PC-9 (cell line): ENCODE measurements around the gene OR14K1. TPM values are rescaled to one million over a fixed set of nuclear protein-coding genes. Genes with fewer than 3 reads are reported as not detected.

Experiments
- BruUV-seq: library from RNA; stranded (reverse); fragments of 400-500 nt; replicated peaks from 2 replicates; lab custom pipeline; 2021; lab: Mats Ljungman, UMichigan
- CTCF ChIA-PET: fragments of 300-600 bp; sonication (Branson Sonifier 250); formaldehyde crosslinking; loops from one replicate; lab custom pipeline; 2022; ENCODE audit warnings: antibody characterized with exemption; lab: Charles Lee
- POLR2A ChIA-PET: fragments of 300-600 bp; sonication (Branson Sonifier 250); formaldehyde crosslinking; loops from one replicate; lab custom pipeline; 2022; ENCODE audit warnings: antibody characterized with exemption; ENCODE audit not compliant: unreplicated experiment; lab: Charles Lee
- DNase-seq, 2 experiments: peaks; one replicate each; pipeline versions ENCODE4 v3.0.0 to v3.0.0-alpha.2; 2015 to 2022; ENCODE audit warnings: mixed read lengths in 1 of 2
- H2AFZ ChIP-seq: fragments of 200-600 bp; sonication (generic); 2 replicates; pipeline ENCODE4 v1.8.1; 2017; ENCODE audit warnings: antibody characterized with exemption
- H3F3A ChIP-seq: fragments of 200-600 bp; sonication (generic); 2 replicates; pipeline ENCODE4 v1.8.1; 2017; ENCODE audit warnings: antibody characterized with exemption, mild to moderate bottlenecking, low read depth; ENCODE audit not compliant: insufficient read depth
- H3K27ac ChIP-seq: fragments of 200-600 bp; sonication (generic); 2 replicates; pipeline ENCODE4 v1.6.1; 2016; ENCODE audit warnings: mixed run types
- H3K27me3 ChIP-seq: fragments of 200-600 bp; sonication (generic); 2 replicates; pipeline ENCODE4 v1.6.1; 2016; ENCODE audit warnings: low read depth, mixed run types; ENCODE audit not compliant: insufficient read depth
- H3K36me3 ChIP-seq: fragments of 200-600 bp; sonication (generic); 2 replicates; pipeline ENCODE4 v1.6.1; 2016; ENCODE audit warnings: low read depth, mixed run types
- H3K4me1 ChIP-seq: fragments of 200-600 bp; sonication (generic); replicated peaks from 2 replicates; pipeline ENCODE4 v1.6.1; 2016; ENCODE audit warnings: mixed run types; ENCODE audit not compliant: insufficient read depth
- H3K4me2 ChIP-seq: fragments of 200-600 bp; sonication (generic); 2 replicates; pipeline ENCODE4 v1.6.1; 2017; ENCODE audit warnings: mixed run types
- H3K4me3 ChIP-seq: fragments of 200-600 bp; sonication (generic); 2 replicates; pipeline ENCODE4 v1.6.1; 2016; ENCODE audit warnings: mixed run types
- H3K79me2 ChIP-seq: fragments of 200-600 bp; sonication (generic); 2 replicates; pipeline ENCODE4 v1.6.1; 2017; ENCODE audit warnings: low read depth, mixed run types
- H3K9me2 ChIP-seq: fragments of 200-600 bp; sonication (generic); 2 replicates; pipeline ENCODE4 v1.8.1; 2017; ENCODE audit warnings: mild to moderate bottlenecking; ENCODE audit not compliant: insufficient read depth
- H3K9me3 ChIP-seq: fragments of 200-600 bp; sonication (generic); 2 replicates; pipeline ENCODE4 v1.8.1; 2016; ENCODE audit warnings: low read depth; ENCODE audit not compliant: insufficient read depth
- H4K20me1 ChIP-seq: fragments of 200-600 bp; sonication (generic); 2 replicates; pipeline ENCODE4 v1.8.1; 2017; ENCODE audit not compliant: insufficient read depth
- CTCF ChIP-seq: fragments of 200-600 bp; sonication (generic); conservative IDR thresholded peaks from 2 replicates; pipeline ENCODE4 v1.6.1; 2017; ENCODE audit warnings: mixed run types, antibody characterized with exemption, mild to moderate bottlenecking, moderate library complexity
- EZH2 ChIP-seq: fragments of 200-600 bp; sonication (generic); IDR thresholded peaks from 2 replicates; pipeline ENCODE4 v1.8.0; 2017; ENCODE audit warnings: antibody characterized with exemption, low read depth
- intact Hi-C: fragments of 100-400 bp; cut with micrococcal nuclease; formaldehyde crosslinking; loops from one replicate; pipeline ENCODE4 v1.10.0; 2022; ENCODE audit not compliant: unreplicated experiment
- total RNA-seq: library from RNA; stranded (reverse); gene quantifications from 2 replicates; pipeline ENCODE4 v1.2.3, GENCODE V29; 2021

OR14K1 gene
- total RNA-seq, 1 experiment from 2014 or later: not detected

- H3K9me3 ChIP-seq: no peaks in the 10 kb centered on the region
- no peaks in the 10 kb centered on the region for H3K9me2 ChIP-seq
- BruUV-seq: no TSS peak
- no peak within 1 kb of the TSS for H3K4me2 ChIP-seq
- intact Hi-C loops: no loop called here
- DNase-seq: no peak
- H3K79me2 ChIP-seq: no peaks in the 10 kb centered on the region
- ChIA-PET CTCF (no interaction called here), POLR2A (no interaction called here)
- H3K27ac ChIP-seq: no peak within 1 kb of the TSS
- TF ChIP-seq CTCF (no peak), EZH2 (no peak)
- H3K27me3 ChIP-seq: no peaks in the 10 kb centered on the region
- no peaks in the 10 kb centered on the region for H3K4me1 ChIP-seq
- no peaks in the 10 kb centered on the region for H4K20me1 ChIP-seq
- H3F3A ChIP-seq: no peaks in the 10 kb centered on the region
- no peaks in the 10 kb centered on the region for H3K36me3 ChIP-seq
- no peak within 1 kb of the TSS for H2AFZ ChIP-seq
- no peak within 1 kb of the TSS for H3K4me3 ChIP-seq
These were observed 21.9 kb upstream of the OR14K1 start, which contains the start of gene OR6F1 for GRCh38 chr1:247716546-247716945. Gene OR6F1, minus strand, starts transcription at chr1:247716646. Its CDS starts 3,891 bp downstream, at chr1:247712755.

DNA sequence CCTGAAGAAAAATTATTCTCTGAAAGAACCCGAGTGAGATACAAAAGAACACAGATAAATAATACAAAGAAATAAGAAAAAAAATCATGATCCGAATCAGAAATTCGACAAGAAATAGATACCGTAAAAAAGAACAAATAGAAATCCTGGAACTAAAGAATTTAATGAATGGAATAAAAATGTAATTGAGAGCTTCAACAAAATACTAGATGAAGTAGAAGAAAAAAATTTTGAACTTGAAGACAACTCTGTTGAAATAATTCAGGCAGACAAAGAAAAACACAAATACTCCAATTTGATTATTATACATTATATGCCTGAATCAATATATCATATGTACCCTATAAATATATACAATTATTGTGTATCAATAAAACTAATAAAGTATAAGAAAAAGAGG is 17.2 kb upstream of the OR14K1 start:
- ChIA-PET CTCF (no interaction called here), POLR2A (no interaction called here)
- no peaks in the 10 kb centered on the region for H3K9me2 ChIP-seq
- H2AFZ ChIP-seq: no peak overlapping the region
- H4K20me1 ChIP-seq: no peaks in the 10 kb centered on the region
- no peak overlapping the region for H3K4me3 ChIP-seq
- H3K79me2 ChIP-seq: no peaks in the 10 kb centered on the region
- intact Hi-C loops: no loop called here
- no peaks in the 10 kb centered on the region for H3K4me1 ChIP-seq
- no peaks in the 10 kb centered on the region for H3K36me3 ChIP-seq
- DNase-seq: no peak
- H3K4me2 ChIP-seq: no peak overlapping the region
- H3K9me3 ChIP-seq: no peaks in the 10 kb centered on the region
- no peaks in the 10 kb centered on the region for H3F3A ChIP-seq
- no peaks in the 10 kb centered on the region for H3K27me3 ChIP-seq
- H3K27ac ChIP-seq: no peak overlapping the region
- TF ChIP-seq EZH2 (no peak), CTCF (no peak)
- BruUV-seq: no TSS peak

DNA sequence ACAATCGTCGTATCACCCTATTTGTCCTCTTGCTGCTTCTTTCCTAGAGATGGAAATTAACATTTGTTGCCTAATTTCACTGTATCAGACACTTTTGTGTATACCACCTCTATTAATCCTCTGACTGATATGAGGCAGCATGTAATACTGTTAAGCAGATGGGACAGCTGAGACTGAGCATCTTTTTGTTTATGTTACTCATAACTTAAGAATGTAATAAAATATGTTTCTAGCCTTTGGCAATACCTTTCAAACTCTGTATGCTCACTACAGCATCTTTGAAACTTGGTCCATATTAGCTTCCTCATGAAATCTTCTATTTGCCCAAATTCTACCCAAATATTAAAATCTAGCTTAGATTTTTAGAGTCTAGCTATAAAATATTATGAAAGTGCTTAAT is 2.3 kb downstream of the OR14K1 start:
- H2AFZ ChIP-seq: no peak overlapping the region
- no TSS peak for BruUV-seq
- intact Hi-C loops: no loop called here
- no peak overlapping the region for H3K4me3 ChIP-seq
- no peaks in the 10 kb centered on the region for H3K79me2 ChIP-seq
- no peak for DNase-seq
- no peaks in the 10 kb centered on the region for H3K9me3 ChIP-seq
- no peaks in the 10 kb centered on the region for H3K36me3 ChIP-seq
- ChIA-PET POLR2A (no interaction called here), CTCF (no interaction called here)
- H3K27me3 ChIP-seq: no peaks in the 10 kb centered on the region
- H3K4me1 ChIP-seq: no peaks in the 10 kb centered on the region
- no peaks in the 10 kb centered on the region for H3F3A ChIP-seq
- no peak for TF ChIP-seq EZH2
- no peak for TF ChIP-seq CTCF
- no peak overlapping the region for H3K4me2 ChIP-seq
- H4K20me1 ChIP-seq: no peaks in the 10 kb centered on the region
- no peak overlapping the region for H3K27ac ChIP-seq
- no peaks in the 10 kb centered on the region; the same call in 1 of the 2 replicates for H3K9me2 ChIP-seq
